GM23248 (cell line): ENCODE measurements around the gene TMEM40.

Source experiments
- EZH2 ChIP-seq: fragments of 200-600 bp; sonication (generic); IDR thresholded peaks from 2 replicates; pipeline ENCODE4 v1.6.1; 2018; ENCODE audit warnings: antibody characterized with exemption, mild to moderate bottlenecking; ENCODE audit not compliant: insufficient read depth, poor library complexity, severe bottlenecking
- EZH2phosphoT487 ChIP-seq: fragments of 200-600 bp; sonication (generic); IDR thresholded peaks from 2 replicates; pipeline ENCODE4 v1.6.1; 2018; ENCODE audit warnings: antibody characterized with exemption, moderate library complexity, mild to moderate bottlenecking, low read depth; ENCODE audit not compliant: insufficient read depth

- TF ChIP-seq EZH2phosphoT487 (no peak), EZH2 (no peak)
Observed at GRCh38 chr3:12759693-12760565, 870 bp upstream of the TMEM40 start.
